H1 (cell line): Measurements from ENCODE around the gene LTN1. TPM values are rescaled to one million over a fixed set of nuclear protein-coding genes. Genes with fewer than 3 reads are reported as not detected.

Source experiments
- CTCF ChIA-PET: fragments of 300-600 bp; sonication (Branson Sonifier 250); formaldehyde crosslinking; loops from one replicate; lab custom pipeline; 2021; ENCODE audit not compliant: partially characterized antibody; lab: Charles Lee
- POLR2A ChIA-PET: fragments of 300-600 bp; sonication (Branson Sonifier 250); formaldehyde crosslinking; loops from one replicate; lab custom pipeline; 2021; ENCODE audit warnings: inconsistent platforms; ENCODE audit not compliant: partially characterized antibody; lab: Charles Lee
- DNase-seq, 2 experiments: peaks; one replicate each; pipeline versions ENCODE4 v3.0.0 to v3.0.0-alpha.2; 2010 to 2022; ENCODE audit warnings: low spot score in 2 of 2, low read depth in 1 of 2, mixed read lengths in 1 of 2
- FAIRE-seq: peaks from 2 replicates; lab custom pipeline; 2011; peaks lifted over from hg19 to GRCh38; lab: Jason Lieb, UNC
- H2AFZ ChIP-seq: 2 replicates; pipeline ENCODE4 v1.8.1; 2012; ENCODE audit warnings: low read length, inconsistent platforms
- H2AK5ac ChIP-seq: 2 replicates; pipeline ENCODE4 v1.6.1; 2013; ENCODE audit warnings: low read depth, low read length
- H2BK120ac ChIP-seq: replicated peaks from 2 replicates; pipeline ENCODE3; 2013; ENCODE audit warnings: low read depth, low read length, inconsistent platforms
- H2BK12ac ChIP-seq: 2 replicates; pipeline ENCODE4 v1.6.1; 2013; ENCODE audit warnings: low read depth, low read length
- H2BK15ac ChIP-seq: 2 replicates; pipeline ENCODE4 v1.6.1; 2013; ENCODE audit warnings: low read length
- H2BK20ac ChIP-seq: 2 replicates; pipeline ENCODE4 v1.6.1; 2013; ENCODE audit warnings: low read length
- H2BK5ac ChIP-seq: 2 replicates; pipeline ENCODE4 v1.6.1; 2013; ENCODE audit warnings: low read depth, low read length
- H3K14ac ChIP-seq: 2 replicates; pipeline ENCODE4 v1.6.1; 2013; ENCODE audit warnings: inconsistent platforms; ENCODE audit not compliant: insufficient read length
- H3K18ac ChIP-seq: 2 replicates; pipeline ENCODE4 v1.6.1; 2013; ENCODE audit warnings: low read length; ENCODE audit errors: extremely low read depth
- H3K23ac ChIP-seq: 2 replicates; pipeline ENCODE4 v1.6.1; 2013; ENCODE audit warnings: inconsistent platforms; ENCODE audit not compliant: insufficient read length
- H3K23me2 ChIP-seq: 2 replicates; pipeline ENCODE4 v1.6.1; 2013; ENCODE audit warnings: low read depth, low read length
- H3K27ac ChIP-seq: 2 replicates; pipeline ENCODE4 v1.6.1; 2011; ENCODE audit warnings: low read depth, low read length, inconsistent platforms
- H3K27me3 ChIP-seq, 4 experiments: replicated peaks in 1 of 4; 1 replicate in 1 of 4; 2 replicates in 3 of 4; pipeline versions ENCODE4 v1.6.1 to v1.8.1; 2011 to 2013; ENCODE audit warnings: low read length in 3 of 4, mild to moderate bottlenecking in 3 of 4, inconsistent platforms in 2 of 4, mixed read lengths in 2 of 4, moderate library complexity in 1 of 4; ENCODE audit not compliant: control insufficient read depth in 3 of 4, insufficient read depth in 3 of 4; ENCODE audit errors: extremely low read depth in 1 of 4
- H3K36me3 ChIP-seq, 4 experiments: 2 replicates each; pipeline versions ENCODE4 v1.6.1 to v1.8.1; 2011 to 2013; ENCODE audit warnings: mild to moderate bottlenecking in 4 of 4, low read length in 3 of 4, moderate library complexity in 2 of 4, control low read depth in 1 of 4, inconsistent platforms in 1 of 4; ENCODE audit not compliant: insufficient read depth in 4 of 4, control insufficient read depth in 2 of 4
- H3K4ac ChIP-seq: replicated peaks from 2 replicates; pipeline ENCODE3; 2013; ENCODE audit warnings: low read length, low read depth, mixed read lengths, inconsistent platforms; ENCODE audit not compliant: insufficient read length
- H3K4me1 ChIP-seq, 4 experiments: replicated peaks in 1 of 4; 1 replicate in 1 of 4; 2 replicates in 3 of 4; pipeline versions ENCODE4 v1.6.1 to v1.8.1; 2011 to 2013; ENCODE audit warnings: low read length in 3 of 4, inconsistent platforms in 2 of 4, mixed read lengths in 1 of 4; ENCODE audit not compliant: insufficient read depth in 4 of 4, control insufficient read depth in 3 of 4
- H3K4me2 ChIP-seq, 2 experiments: 2 replicates each; pipeline versions ENCODE4 v1.6.1 to v1.8.1; 2011 to 2013; ENCODE audit warnings: low read depth in 2 of 2, low read length in 2 of 2, control low read depth in 1 of 2, inconsistent platforms in 1 of 2, mild to moderate bottlenecking in 1 of 2; ENCODE audit not compliant: insufficient read depth in 1 of 2
- H3K4me3 ChIP-seq, 4 experiments: fragments of 200-600, 300-600 bp in 1 of 4; sonication (generic), shearing (Covaris generic), sonication (Bioruptor Twin) in 1 of 4; 2 replicates each; pipeline versions ENCODE4 v1.5.1 to v1.8.1; 2011 to 2016; ENCODE audit warnings: low read length in 4 of 4, low read depth in 3 of 4, control low read depth in 2 of 4, inconsistent platforms in 2 of 4, mild to moderate bottlenecking in 2 of 4, mixed read lengths in 1 of 4, moderate library complexity in 1 of 4; ENCODE audit not compliant: insufficient read depth in 2 of 4; ENCODE audit errors: extremely low read depth in 1 of 4
- H3K56ac ChIP-seq: replicated peaks from 2 replicates; pipeline ENCODE3; 2013; ENCODE audit warnings: low read depth, mild to moderate bottlenecking, mixed read lengths, low read length, inconsistent platforms; ENCODE audit not compliant: insufficient read length
- H3K79me1 ChIP-seq: 2 replicates; pipeline ENCODE4 v1.6.1; 2013; ENCODE audit warnings: low read depth, low read length, control low read depth
- H3K79me2 ChIP-seq, 2 experiments: 2 replicates each; pipeline versions ENCODE4 v1.6.1 to v1.8.1; 2012 to 2013; ENCODE audit warnings: low read length in 2 of 2, mild to moderate bottlenecking in 2 of 2, inconsistent platforms in 1 of 2; ENCODE audit not compliant: insufficient read depth in 2 of 2, control insufficient read depth in 1 of 2
- H3K9ac ChIP-seq, 4 experiments: replicated peaks in 1 of 4; 1 replicate in 1 of 4; 2 replicates in 3 of 4; pipeline versions ENCODE4 v1.6.1 to v1.8.1; 2011 to 2013; ENCODE audit warnings: low read depth in 3 of 4, low read length in 3 of 4, control low read depth in 2 of 4, mild to moderate bottlenecking in 2 of 4, moderate library complexity in 2 of 4, inconsistent platforms in 1 of 4; ENCODE audit errors: extremely low read depth in 1 of 4
- H3K9me3 ChIP-seq, 2 experiments: 2 replicates each; pipeline versions ENCODE4 v1.6.1 to v1.8.1; 2012 to 2013; ENCODE audit warnings: mild to moderate bottlenecking in 2 of 2, moderate library complexity in 2 of 2, control low read depth in 1 of 2, inconsistent platforms in 1 of 2, low read depth in 1 of 2, low read length in 1 of 2, mixed read lengths in 1 of 2; ENCODE audit not compliant: insufficient read depth in 2 of 2
- H4K20me1 ChIP-seq, 2 experiments: replicated peaks in 1 of 2; 2 replicates each; pipeline versions ENCODE3 to v1.8.1; 2011 to 2013; ENCODE audit warnings: inconsistent platforms in 2 of 2, low read length in 2 of 2, mild to moderate bottlenecking in 1 of 2; ENCODE audit not compliant: insufficient read depth in 2 of 2, control insufficient read depth in 1 of 2
- H4K5ac ChIP-seq: 2 replicates; pipeline ENCODE4 v1.6.1; 2013; ENCODE audit warnings: low read length, low read depth, mixed read lengths, inconsistent platforms; ENCODE audit not compliant: insufficient read length
- H4K8ac ChIP-seq: 2 replicates; pipeline ENCODE4 v1.8.0; 2013; ENCODE audit warnings: mild to moderate bottlenecking, moderate library complexity, low read length, inconsistent platforms; ENCODE audit not compliant: insufficient read depth; ENCODE audit errors: extremely low read depth
- H4K91ac ChIP-seq: replicated peaks from 2 replicates; pipeline ENCODE3; 2013; ENCODE audit warnings: low read length, mixed read lengths, inconsistent platforms; ENCODE audit not compliant: insufficient read length
- E2F6 ChIP-seq: IDR thresholded peaks from 2 replicates; pipeline ENCODE4 v1.6.1; 2012; ENCODE audit warnings: inconsistent platforms
- SIRT6 ChIP-seq: IDR thresholded peaks from one replicate; pipeline ENCODE4 v1.7.1; 2012; ENCODE audit warnings: low read length, inconsistent platforms
- TAF7 ChIP-seq: optimal IDR thresholded peaks from 2 replicates; pipeline ENCODE3; 2011; ENCODE audit warnings: low read depth, mild to moderate bottlenecking, inconsistent platforms, low read length, moderate library complexity, borderline replicate concordance
- WGBS, 2 experiments: shearing (Covaris generic) in 1 of 2; methylation state at CpG; one replicate each; pipeline versions ENCODE4 v1.1.6 to v1.1.7; 2013 to 2015; ENCODE audit warnings: low lambda C conversion rate in 2 of 2, mixed read lengths in 2 of 2, inconsistent platforms in 1 of 2, low coverage in 1 of 2, missing lambda C conversion rate in 1 of 2; ENCODE audit not compliant: insufficient replicate concordance in 2 of 2, insufficient coverage in 1 of 2, insufficient read length in 1 of 2; ENCODE audit errors: extremely low coverage in 1 of 2, missing lambda C conversion rate in 1 of 2; 5-methylcytosine and 5-hydroxymethylcytosine counted together
- polyA plus RNA-seq, 7 experiments: library from polyadenylated mRNA; depleted of rRNA in 3 of 7; stranded (reverse) in 5 of 7; unstranded in 2 of 7; fragments of >200 nt in 5 of 7; fragments of 200-250 nt in 2 of 7; gene quantifications; 1 replicate in 5 of 7; 2 replicates in 1 of 7; 4 replicates in 1 of 7; pipeline versions ENCODE4 v1.2.1 to v1.2.3, GENCODE V29; 2011 to 2013; ENCODE audit warnings: missing spikeins in 2 of 7, mixed read lengths in 2 of 7
- total RNA-seq: library from RNA; stranded (reverse); fragmentation: NEBNext Ultra II Directional; extraction: Animal tissue kit (Norgen Biotek cat#: 25700); gene quantifications from 2 replicates; pipeline ENCODE4 v1.2.1, GENCODE V29; 2021

LTN1 gene
- total and polyA plus RNA-seq, 2 of the 8 experiments (the other 6 are each of a cell fraction or from before 2014, with no cell fraction given): 3.2 to 23.5 TPM

- Histone ChIP-seq H2BK20ac (no peak overlapping the region), H3K56ac (no peak overlapping the region), H3K4ac (no peak overlapping the region), H3K4me3 (no peak overlapping the region), H3K27me3 (no peaks in the 10 kb centered on the region), H2BK5ac (no peak overlapping the region), H2BK120ac (no peak overlapping the region), H2AFZ (no peak overlapping the region), H3K23ac (no peak overlapping the region), H2BK12ac (no peak overlapping the region), H3K23me2 (no peaks in the 10 kb centered on the region), H3K18ac (no peak overlapping the region), H3K79me2 (no peaks in the 10 kb centered on the region), H3K4me2 (no peak overlapping the region), H2AK5ac (no peak overlapping the region), H3K14ac (no peak overlapping the region), H4K8ac (no peak overlapping the region), H3K9ac (no peak overlapping the region), H4K91ac (no peak overlapping the region), H2BK15ac (no peak overlapping the region), H3K79me1 (no peaks in the 10 kb centered on the region), H3K4me1 (no peaks in the 10 kb centered on the region), H4K20me1 (no peaks in the 10 kb centered on the region), H4K5ac (no peak overlapping the region), H3K36me3 (peaks cover 0 to 18% (median 6%) of the 10 kb centered on the region in 4 experiments; a peak in 4 of 8 replicates), H3K9me3 (no peaks in the 10 kb centered on the region), H3K27ac (no peak overlapping the region)
- POLR2A ChIA-PET: no interaction called here
- FAIRE-seq: no peak
- CTCF ChIA-PET: interaction anchor here (0.7 kb wide), 1 partner anchor 1681 kb away, joined by 3 read pairs; no protein-coding TSS in a partner anchor
- DNase-seq: no peak
- WGBS, 2 experiments: 83% methylated on average over 3 of the region's 3 CpGs; no CpG with 5 or more reads in 1 of the 2 experiments
- TF ChIP-seq SIRT6: no peak
- no peak for TF ChIP-seq E2F6
- no peak for TF ChIP-seq TAF7
These were observed 17.3 kb downstream of the LTN1 start for GRCh38 chr21:28975397-28975796.
